Measurements from ENCODE around the gene DNAJA2. TPM values are rescaled to one million over a fixed set of nuclear protein-coding genes. Genes with fewer than 3 reads are reported as not detected.
A peak's percentile ranks its signal among the peaks of the same experiment; 100 is the strongest.

The DNAJA2 gene
- total RNA-seq, 4 donors from 2014 or later, result 65.7 to 97.0 (median 72.0) TPM

DNA sequence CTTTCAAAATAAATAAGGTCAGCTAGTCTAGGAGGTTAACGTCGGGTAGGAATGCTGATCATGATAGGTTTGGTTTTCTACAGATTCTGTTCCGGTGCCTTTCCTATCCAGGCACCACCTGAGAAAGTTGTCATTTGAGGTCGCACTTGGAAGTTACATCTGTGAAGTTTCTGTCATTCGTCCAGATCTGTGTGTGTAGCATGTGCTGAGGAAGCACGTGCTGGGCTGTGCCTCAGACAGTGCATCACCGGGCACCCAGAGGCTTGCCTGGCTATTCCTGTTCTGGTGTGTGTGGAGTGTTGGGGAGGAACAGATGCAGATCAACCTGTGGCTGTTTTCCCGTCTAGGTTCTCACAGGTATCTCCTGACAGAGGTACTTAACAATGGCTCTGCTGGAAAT lies 42.6 kb downstream of the DNAJA2 start:
- H3K36me3 ChIP-seq, result peaks cover 0 to 26% of the 10 kb centered on the region in 2 donors
- TF ChIP-seq, protein P1, sequence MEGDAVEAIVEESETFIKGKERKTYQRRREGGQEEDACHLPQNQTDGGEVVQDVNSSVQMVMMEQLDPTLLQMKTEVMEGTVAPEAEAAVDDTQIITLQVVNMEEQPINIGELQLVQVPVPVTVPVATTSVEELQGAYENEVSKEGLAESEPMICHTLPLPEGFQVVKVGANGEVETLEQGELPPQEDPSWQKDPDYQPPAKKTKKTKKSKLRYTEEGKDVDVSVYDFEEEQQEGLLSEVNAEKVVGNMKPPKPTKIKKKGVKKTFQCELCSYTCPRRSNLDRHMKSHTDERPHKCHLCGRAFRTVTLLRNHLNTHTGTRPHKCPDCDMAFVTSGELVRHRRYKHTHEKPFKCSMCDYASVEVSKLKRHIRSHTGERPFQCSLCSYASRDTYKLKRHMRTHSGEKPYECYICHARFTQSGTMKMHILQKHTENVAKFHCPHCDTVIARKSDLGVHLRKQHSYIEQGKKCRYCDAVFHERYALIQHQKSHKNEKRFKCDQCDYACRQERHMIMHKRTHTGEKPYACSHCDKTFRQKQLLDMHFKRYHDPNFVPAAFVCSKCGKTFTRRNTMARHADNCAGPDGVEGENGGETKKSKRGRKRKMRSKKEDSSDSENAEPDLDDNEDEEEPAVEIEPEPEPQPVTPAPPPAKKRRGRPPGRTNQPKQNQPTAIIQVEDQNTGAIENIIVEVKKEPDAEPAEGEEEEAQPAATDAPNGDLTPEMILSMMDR (IDR thresholded peaks at IDR 0.05), result no peak
- TF ChIP-seq POLR2AphosphoS5 (IDR thresholded peaks at IDR 0.05) (no peak), EP300 (IDR thresholded peaks at IDR 0.05) (no peak), POLR2A (IDR thresholded peaks at IDR 0.05) (no peak)
- WGBS, 2 donors (ENCODE audit: low coverage in 1 of 2), result 65 to 82% methylated on average over 8 of the region's 8 CpGs

DNA sequence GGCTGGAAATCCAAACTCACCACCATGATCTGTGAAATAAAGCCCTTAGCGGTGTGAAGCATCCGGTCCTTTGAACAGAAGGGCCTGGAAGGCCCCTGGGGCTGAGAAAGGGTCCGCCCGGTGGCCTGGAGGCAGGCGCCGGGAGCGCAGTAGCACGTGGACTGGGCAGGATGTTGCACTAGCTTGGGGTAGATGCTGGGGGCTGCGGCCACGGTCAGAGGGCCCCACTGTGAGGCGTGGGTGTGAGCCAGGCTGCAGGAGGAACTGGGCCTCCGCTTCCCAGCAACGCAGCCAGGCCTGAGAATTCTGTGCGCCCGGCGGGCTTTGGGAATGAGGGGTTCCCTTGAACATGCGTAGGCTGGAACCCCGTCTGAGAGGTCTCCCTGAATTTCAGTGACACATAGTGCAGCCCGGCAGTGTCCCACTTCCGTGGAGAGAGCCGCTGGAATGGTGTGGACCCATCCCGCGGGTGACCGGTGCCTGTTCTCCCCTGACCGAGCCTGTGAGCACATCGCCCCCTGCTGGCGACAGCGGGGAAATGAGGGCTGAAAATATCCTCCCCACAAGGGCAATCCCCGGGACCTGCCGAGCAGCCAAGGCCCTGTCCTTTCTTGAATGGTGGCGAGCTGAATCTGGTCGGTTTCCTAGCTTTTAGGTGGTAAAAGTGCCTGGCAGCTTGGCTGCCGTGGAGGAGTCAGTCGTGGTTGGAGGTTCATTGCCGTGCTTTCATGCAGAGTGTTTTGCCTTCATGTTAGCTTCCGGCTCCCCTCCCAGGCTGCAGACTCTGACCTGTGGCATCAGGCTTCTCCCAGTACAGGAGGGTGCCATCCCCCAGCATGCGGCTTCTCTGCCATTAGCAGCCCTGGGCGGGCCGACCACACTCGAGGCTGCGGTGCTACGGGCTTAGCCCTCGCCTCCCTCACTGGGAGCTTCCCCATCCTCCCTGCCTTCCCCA lies 43.8 kb downstream of the DNAJA2 start:
- H3K4me3 ChIP-seq, result no peak overlapping the region
- H3K27ac ChIP-seq, result no peak overlapping the region
- no peaks in the 10 kb centered on the region for H3K9me3 ChIP-seq
- ATAC-seq, result peak; percentile 68
- H3K27me3 ChIP-seq, result no peaks in the 10 kb centered on the region
- peaks cover 0 to 38% of the 10 kb centered on the region in 2 donors for H3K36me3 ChIP-seq
- TF ChIP-seq POLR2A (IDR thresholded peaks at IDR 0.05), result no peak
- TF ChIP-seq, protein P1 (IDR thresholded peaks at IDR 0.05), result peak in 3 of 4 experiments; percentile 57 to 88 (median 77)
- 80% methylated on average over 1 of the region's 43 CpGs; no CpG with 5 or more reads in 1 of the 2 donors for WGBS, 2 donors (ENCODE audit: low coverage in 1 of 2)
- H3K4me1 ChIP-seq, result peaks cover 0 to 8% (median 2%) of the 10 kb centered on the region in 3 donors

More for the DNA sequence above, 42.6 kb downstream of the DNAJA2 start:
- Histone ChIP-seq H3K4me1 (peaks cover 0 to 8% (median 2%) of the 10 kb centered on the region in 3 donors), H3K27me3 (peaks cover 6% of the 10 kb centered on the region), H3K27ac (no peak overlapping the region), H3K4me3 (no peak overlapping the region), H3K9me3 (no peaks in the 10 kb centered on the region)
- ATAC-seq, result no peak

DNA sequence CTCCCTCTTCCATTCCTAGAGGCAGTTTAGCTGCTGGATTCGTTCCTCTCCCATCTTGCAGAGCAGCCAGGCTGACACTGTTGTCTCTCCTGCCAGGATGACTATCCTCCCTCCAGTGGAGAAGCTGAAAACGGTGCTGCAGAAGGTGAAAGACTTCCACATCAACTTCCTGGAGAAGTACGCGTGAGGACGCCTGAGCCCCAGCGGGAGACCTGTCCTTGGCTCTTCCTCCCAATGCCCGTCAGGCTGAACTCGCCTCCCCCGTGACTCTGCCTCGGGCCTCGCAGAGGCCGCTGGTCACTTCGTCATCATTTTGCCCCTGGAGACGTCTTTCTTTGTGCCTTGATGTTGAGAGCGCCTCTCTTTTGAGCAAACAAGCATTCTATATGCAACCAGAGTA lies 44.7 kb downstream of the DNAJA2 start:
- peaks cover 0 to 46% of the 10 kb centered on the region in 2 donors for H3K36me3 ChIP-seq
- ATAC-seq, result no peak
- 67% methylated on average over 11 of the region's 15 CpGs; no CpG with 5 or more reads in 1 of the 2 donors for WGBS, 2 donors (ENCODE audit: low coverage in 1 of 2)

DNA sequence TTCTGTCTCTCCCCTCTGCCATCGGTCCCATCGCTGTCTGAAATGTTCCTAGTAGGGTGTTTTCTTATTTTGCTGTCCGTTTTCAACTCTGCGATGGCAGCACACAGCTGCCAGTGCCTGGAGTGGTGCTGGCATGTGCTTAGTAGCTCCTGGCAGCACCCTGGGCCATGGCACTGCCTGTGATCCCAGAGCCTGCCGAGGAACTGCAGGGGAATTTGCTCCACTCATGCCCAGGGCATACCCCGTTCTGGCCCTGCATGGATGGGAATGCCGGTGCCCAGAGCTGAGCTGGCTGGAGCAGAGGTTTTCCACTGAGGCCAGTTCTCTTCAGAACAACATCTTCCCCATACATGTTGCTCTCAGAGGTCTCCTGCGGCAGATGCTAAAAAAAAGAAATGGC lies 46.2 kb downstream of the DNAJA2 start:
- Histone ChIP-seq H3K4me3 (no peak overlapping the region), H3K27me3 (no peaks in the 10 kb centered on the region), H3K9me3 (no peaks in the 10 kb centered on the region), H3K27ac (no peak overlapping the region), H3K4me1 (peaks cover 0 to 8% (median 2%) of the 10 kb centered on the region in 3 donors), H3K36me3 (peaks cover 0 to 62% of the 10 kb centered on the region in 2 donors)
- no peak for ATAC-seq
- 80 to 96% methylated on average over 1 to 4 of the region's 8 CpGs for WGBS, 2 donors (ENCODE audit: low coverage in 1 of 2)
- no peak for TF ChIP-seq POLR2A (IDR thresholded peaks at IDR 0.05)
- no peak for TF ChIP-seq POLR2AphosphoS5 (IDR thresholded peaks at IDR 0.05)
- TF ChIP-seq, protein P1 (IDR thresholded peaks at IDR 0.05), result no peak
- TF ChIP-seq EP300 (IDR thresholded peaks at IDR 0.05), result no peak

More for the DNA sequence above, 44.7 kb downstream of the DNAJA2 start:
- Histone ChIP-seq H3K27ac (no peak overlapping the region), H3K4me1 (peaks cover 0 to 8% (median 2%) of the 10 kb centered on the region in 3 donors), H3K4me3 (no peak overlapping the region), H3K27me3 (no peaks in the 10 kb centered on the region), H3K9me3 (no peaks in the 10 kb centered on the region)
- no peak for TF ChIP-seq EP300 (IDR thresholded peaks at IDR 0.05)
- TF ChIP-seq POLR2A (IDR thresholded peaks at IDR 0.05), result no peak
- TF ChIP-seq, protein P1 (IDR thresholded peaks at IDR 0.05), result no peak
- TF ChIP-seq POLR2AphosphoS5 (IDR thresholded peaks at IDR 0.05), result no peak
